NCI-H748 (cell line): Measurements from ENCODE around the gene TTC4.

Experiments used
- DNase-seq: peaks from one replicate; lab custom pipeline; 2025; ENCODE audit not compliant: unreplicated experiment; lab: John Stamatoyannopoulos, UW

TTC4 gene

GRCh38 chr1:54715493-54716298 lies at the start of gene TTC4:
Gene TTC4, plus strand, starts transcription at chr1:54715861. Its CDS starts 48 bp downstream, at chr1:54715909.
- peak; percentile 92 for DNase-seq

GRCh38 chr1:54666333-54666732 lies 49.3 kb upstream of the TTC4 start:
- DNase-seq: no peak

- no peak for DNase-seq
Measured at GRCh38 chr1:54667797-54668196, 47.9 kb upstream of the TTC4 start.

- DNase-seq: no peak
Measured at GRCh38 chr1:54668567-54668966, 47.1 kb upstream of the TTC4 start.

- peak; percentile 58 for DNase-seq
Measured at GRCh38 chr1:54671985-54672608, 43.6 kb upstream of the TTC4 start.

GRCh38 chr1:54678776-54679643 lies 36.7 kb upstream of the TTC4 start:
- no peak for DNase-seq

- DNase-seq: no peak
Measured at GRCh38 chr1:54679706-54680105, 36.0 kb upstream of the TTC4 start.

GRCh38 chr1:54680387-54680786 lies 35.3 kb upstream of the TTC4 start:
- no peak for DNase-seq

GRCh38 chr1:54681358-54681757 lies 34.3 kb upstream of the TTC4 start:
- DNase-seq: peak; percentile 95

- DNase-seq: no peak
Measured at GRCh38 chr1:54683453-54683852, 32.2 kb upstream of the TTC4 start.

- no peak for DNase-seq
Measured at GRCh38 chr1:54685335-54685905, 30.2 kb upstream of the TTC4 start.

- DNase-seq: no peak
Measured at GRCh38 chr1:54686155-54686554, 29.5 kb upstream of the TTC4 start.

GRCh38 chr1:54694771-54695170 lies 20.9 kb upstream of the TTC4 start:
- DNase-seq: no peak

- peak; percentile 5 for DNase-seq
Measured at GRCh38 chr1:54695221-54695620, 20.4 kb upstream of the TTC4 start.

- no peak for DNase-seq
Measured at GRCh38 chr1:54695764-54696163, 19.9 kb upstream of the TTC4 start.

GRCh38 chr1:54696262-54696661 lies 19.4 kb upstream of the TTC4 start:
- DNase-seq: no peak

GRCh38 chr1:54697896-54698295 lies 17.8 kb upstream of the TTC4 start:
- DNase-seq: no peak

- no peak for DNase-seq
Measured at GRCh38 chr1:54698346-54698745, 17.3 kb upstream of the TTC4 start.

- DNase-seq: no peak
Measured at GRCh38 chr1:54699936-54700525, 15.6 kb upstream of the TTC4 start.

- DNase-seq: no peak
Measured at GRCh38 chr1:54701066-54701465, 14.6 kb upstream of the TTC4 start.

GRCh38 chr1:54701996-54702395 lies 13.7 kb upstream of the TTC4 start:
- DNase-seq: no peak
